ENCODE results near the gene ALKBH5. TPM values are rescaled to one million over a fixed set of nuclear protein-coding genes. Genes with fewer than 3 reads are reported as not detected.

ALKBH5 gene
- total RNA-seq, 1 donor from 2014 or later: 104 TPM

- peaks cover 3% of the 10 kb centered on the region for H3K36me3 Mint-ChIP-seq (ENCODE audit: low read depth)
- no peak for TF ChIP-seq CTCF (conservative IDR thresholded peaks at IDR 0.05)
- no peak for DNase-seq (ENCODE audit: low read depth, low spot score)
- no peaks in the 10 kb centered on the region for H3K9me3 Mint-ChIP-seq
- no peak overlapping the region for H3K4me3 Mint-ChIP-seq
- H3K27ac Mint-ChIP-seq (ENCODE audit: unreplicated experiment): no peak overlapping the region
- H3K27me3 Mint-ChIP-seq (ENCODE audit: low read depth): no peaks in the 10 kb centered on the region
- no peaks in the 10 kb centered on the region for H3K4me1 Mint-ChIP-seq
These were observed 54.7 kb downstream of the ALKBH5 start for GRCh38 chr17:18238299-18238698.

GRCh38 chr17:18240449-18240848, 56.8 kb downstream of the ALKBH5 start:
- Mint-ChIP-seq H3K4me1 (no peaks in the 10 kb centered on the region), H3K4me3 (no peak overlapping the region), H3K27me3 (ENCODE audit: low read depth) (no peaks in the 10 kb centered on the region), H3K9me3 (no peaks in the 10 kb centered on the region), H3K36me3 (ENCODE audit: low read depth) (peaks cover 3% of the 10 kb centered on the region), H3K27ac (ENCODE audit: unreplicated experiment) (no peak overlapping the region)
- TF ChIP-seq CTCF (conservative IDR thresholded peaks at IDR 0.05): no peak
- DNase-seq (ENCODE audit: low read depth, low spot score): no peak

GRCh38 chr17:18241229-18241871, 57.7 kb downstream of the ALKBH5 start:
- Mint-ChIP-seq H3K27ac (ENCODE audit: unreplicated experiment) (no peak overlapping the region), H3K9me3 (no peaks in the 10 kb centered on the region), H3K4me1 (no peaks in the 10 kb centered on the region), H3K36me3 (ENCODE audit: low read depth) (peaks cover 3% of the 10 kb centered on the region), H3K4me3 (no peak overlapping the region), H3K27me3 (ENCODE audit: low read depth) (no peaks in the 10 kb centered on the region)
- DNase-seq (ENCODE audit: low read depth, low spot score): no peak
- no peak for TF ChIP-seq CTCF (conservative IDR thresholded peaks at IDR 0.05)

GRCh38 chr17:18245038-18245776, 61.6 kb downstream of the ALKBH5 start:
- Mint-ChIP-seq H3K4me1 (peaks cover 4% of the 10 kb centered on the region), H3K36me3 (ENCODE audit: low read depth) (peaks cover 2% of the 10 kb centered on the region), H3K27ac (ENCODE audit: unreplicated experiment) (no peak overlapping the region), H3K9me3 (no peaks in the 10 kb centered on the region), H3K27me3 (ENCODE audit: low read depth) (peaks cover 2% of the 10 kb centered on the region), H3K4me3 (no peak overlapping the region)
- no peak for TF ChIP-seq CTCF (conservative IDR thresholded peaks at IDR 0.05)
- DNase-seq (ENCODE audit: low read depth, low spot score): no peak

GRCh38 chr17:18246109-18246725, 62.6 kb downstream of the ALKBH5 start:
- Mint-ChIP-seq H3K4me1 (peaks cover 4% of the 10 kb centered on the region), H3K27ac (ENCODE audit: unreplicated experiment) (no peak overlapping the region)
- no peak for DNase-seq (ENCODE audit: low read depth, low spot score)

More at GRCh38 chr17:18246109-18246725, 62.6 kb downstream of the ALKBH5 start:
- no peak for TF ChIP-seq CTCF (conservative IDR thresholded peaks at IDR 0.05)
- Mint-ChIP-seq H3K36me3 (ENCODE audit: low read depth) (peaks cover 2% of the 10 kb centered on the region), H3K9me3 (no peaks in the 10 kb centered on the region), H3K27me3 (ENCODE audit: low read depth) (peaks cover 2% of the 10 kb centered on the region), H3K4me3 (no peak overlapping the region)

Data from neural crest cell (in vitro differentiated cells).